K562 (cell line): ENCODE results near the gene OPRL1. TPM values are rescaled to one million over a fixed set of nuclear protein-coding genes. Genes with fewer than 3 reads are reported as not detected.

Experiments
- ATAC-seq: fragments of 200-7000 bp; cut with Tn5 transposase; 3 replicates; pipeline ENCODE4 v1.9.1; 2020; ENCODE audit warnings: moderate library complexity
- BruUV-seq: library from RNA; stranded (reverse); fragments of 400-500 nt; replicated peaks from 2 replicates; lab custom pipeline; 2021; lab: Mats Ljungman, UMichigan
- CTCF ChIA-PET: fragments of 300-600 bp; formaldehyde crosslinking; extraction: SDS; loops from one replicate; lab custom pipeline; 2021; ENCODE audit warnings: low intra/inter-chr PET ratio; lab: Yijun Ruan, JAX
- POLR2A ChIA-PET: fragments of 300-600, 350-650 bp; sonication (Branson Sonifier 250); formaldehyde crosslinking; extraction: SDS; loops from one replicate; lab custom pipeline; 2021; ENCODE audit warnings: antibody characterized with exemption, inconsistent platforms; lab: Yijun Ruan, JAX
- DNase-seq, 4 experiments: peaks; one replicate each; pipeline versions ENCODE4 v3.0.0 to v3.0.0-alpha.2; 2011 to 2018; ENCODE audit warnings: low spot score in 3 of 4, mixed read lengths in 3 of 4; ENCODE audit errors: extremely low read depth in 1 of 4
- FAIRE-seq: peaks from 2 replicates; lab custom pipeline; 2011; peaks lifted over from hg19 to GRCh38; lab: Jason Lieb, UNC
- H2AFZ ChIP-seq: 2 replicates; pipeline ENCODE4 v1.6.0; 2011; ENCODE audit warnings: low read depth, low read length, control low read depth, inconsistent platforms
- H3K27ac ChIP-seq: fragments of 200-600 bp; 3 replicates; pipeline ENCODE4 v1.8.0; 2011; ENCODE audit warnings: low read depth, mild to moderate bottlenecking, control low read depth, inconsistent platforms, low read length, moderate library complexity, mixed read lengths; ENCODE audit errors: extremely low read depth
- H3K27me3 ChIP-seq, 2 experiments: fragments of 300-600 bp in 1 of 2; 2 replicates in 1 of 2; 3 replicates in 1 of 2; pipeline versions ENCODE4 v1.6.0 to v1.8.0; 2011; ENCODE audit warnings: inconsistent platforms in 2 of 2, low read length in 2 of 2, mild to moderate bottlenecking in 1 of 2, mixed read lengths in 1 of 2, moderate library complexity in 1 of 2; ENCODE audit not compliant: control insufficient read depth in 2 of 2, insufficient read depth in 2 of 2
- H3K36me3 ChIP-seq: fragments of 300-600 bp; 3 replicates; pipeline ENCODE4 v1.8.0; 2011; ENCODE audit warnings: mild to moderate bottlenecking, low read length, inconsistent platforms; ENCODE audit not compliant: control insufficient read depth, insufficient read depth
- H3K4me1 ChIP-seq, 2 experiments: fragments of 200-600 bp in 1 of 2; replicated peaks in 1 of 2; 2 replicates in 1 of 2; 3 replicates in 1 of 2; pipeline versions ENCODE4 v1.5.1 to v1.8.0; 2011; ENCODE audit warnings: inconsistent platforms in 2 of 2, low read length in 2 of 2, mild to moderate bottlenecking in 1 of 2, mixed read lengths in 1 of 2, moderate library complexity in 1 of 2; ENCODE audit not compliant: control insufficient read depth in 2 of 2, insufficient read depth in 2 of 2
- H3K4me2 ChIP-seq: 2 replicates; pipeline ENCODE4 v1.6.1; 2011; ENCODE audit warnings: low read length, control low read depth, inconsistent platforms, mixed read lengths; ENCODE audit not compliant: insufficient read depth
- H3K4me3 ChIP-seq: fragments of 200-600 bp; sonication (generic), shearing (Covaris generic); 2 replicates; pipeline ENCODE4 v1.5.1; 2016; ENCODE audit warnings: control low read depth, inconsistent platforms
- H3K79me2 ChIP-seq: fragments of 200-600 bp; 3 replicates; pipeline ENCODE4 v1.8.0; 2011; ENCODE audit warnings: low read length, inconsistent platforms; ENCODE audit not compliant: control insufficient read depth, insufficient read depth
- H3K9ac ChIP-seq, 2 experiments: 2 replicates each; pipeline versions ENCODE4 v1.6.0 to v1.6.1; 2011; ENCODE audit warnings: low read depth in 2 of 2, low read length in 2 of 2, control low read depth in 1 of 2, inconsistent platforms in 1 of 2, mild to moderate bottlenecking in 1 of 2, mixed read lengths in 1 of 2; ENCODE audit not compliant: insufficient read depth in 1 of 2
- H3K9me1 ChIP-seq: one replicate; pipeline ENCODE4 v1.6.0; 2011; ENCODE audit warnings: inconsistent platforms, mild to moderate bottlenecking, low read length, moderate library complexity; ENCODE audit not compliant: control insufficient read depth, insufficient read depth
- H3K9me3 ChIP-seq: replicated peaks from 2 replicates; pipeline ENCODE4 v1.5.1; 2011; ENCODE audit warnings: low read depth, low read length, inconsistent platforms; ENCODE audit not compliant: control insufficient read depth, insufficient read depth
- H4K20me1 ChIP-seq: replicated peaks from 2 replicates; pipeline ENCODE4 v1.6.1; 2011; ENCODE audit warnings: low read length, inconsistent platforms, mixed read lengths; ENCODE audit not compliant: control insufficient read depth, insufficient read depth
- CREB1 ChIP-seq, 2 experiments: sonication (generic) in 1 of 2; formaldehyde crosslinking in 1 of 2; IDR thresholded peaks; 2 replicates each; pipeline versions ENCODE4 v1.6.1 to v1.8.0; 2012 to 2022; ENCODE audit warnings: inconsistent platforms in 1 of 2, mild to moderate bottlenecking in 1 of 2, missing genetic modification reagents in 1 of 2, moderate library complexity in 1 of 2
- KLF16 ChIP-seq: IDR thresholded peaks from 2 replicates; pipeline ENCODE4 v1.6.1; 2016; ENCODE audit warnings: antibody characterized with exemption
- POU5F1 ChIP-seq: fragments of 150-350 bp; IDR thresholded peaks from 2 replicates; pipeline ENCODE4 v1.6.1; 2014; ENCODE audit warnings: borderline replicate concordance, low read length, low read depth, mild to moderate bottlenecking; ENCODE audit not compliant: partially characterized antibody
- ZNF316 ChIP-seq: fragments of 450-650 bp; IDR thresholded peaks from 2 replicates; pipeline ENCODE4 v1.6.1; 2016
- ZZZ3 ChIP-seq: fragments of 450-650 bp; IDR thresholded peaks from 2 replicates; pipeline ENCODE4 v1.6.1; 2016; ENCODE audit warnings: antibody characterized with exemption, mild to moderate bottlenecking, moderate library complexity
- WGBS: fragments of 100-300 bp; shearing (Covaris generic); methylation state at CpG from one replicate; pipeline ENCODE4 v1.1.6; 2016; ENCODE audit warnings: low coverage, mixed read lengths; ENCODE audit not compliant: insufficient coverage; ENCODE audit errors: missing lambda C conversion rate; 5-methylcytosine and 5-hydroxymethylcytosine counted together
- in situ Hi-C: fragments of 300-500 bp; cut with MboI; formaldehyde crosslinking; loops from 4 replicates; pipeline ENCODE4 v1.15.0; 2018; ENCODE audit warnings: inconsistent platforms, mixed read lengths
- intact Hi-C: fragments of 100-400 bp; cut with micrococcal nuclease; formaldehyde crosslinking; loops from 2 replicates; pipeline ENCODE4 v1.14.2; 2022
- polyA plus RNA-seq, 8 experiments: library from polyadenylated mRNA; depleted of rRNA in 4 of 8; stranded (reverse) in 5 of 8; unstranded in 3 of 8; fragments of >200 nt; fragmentation: Nextera tagmentation in 2 of 8; fragmentation: Illumina TruSeq in 1 of 8; extraction: Ambion mirVana in 2 of 8; extraction: Trizol in 1 of 8; gene quantifications; 2 replicates each; pipeline versions ENCODE4 v1.2.1 to v1.2.3, GENCODE V29; 2011 to 2014; ENCODE audit warnings: inconsistent platforms in 1 of 8, missing spikeins in 1 of 8
- total RNA-seq, 7 experiments: library from RNA; depleted of rRNA in 6 of 7; stranded (reverse); fragments of >200 nt in 6 of 7; fragmentation: Illumina TruSeq in 2 of 7; extraction: Trizol in 2 of 7; gene quantifications; 2 replicates each; pipeline versions ENCODE4 v1.2.1 to v1.2.3, GENCODE V29; 2011 to 2021; ENCODE audit warnings: low replicate concordance in 1 of 7
- TF ChIP-seq, protein P1 (sequence below): fragments of 200-400 bp; formaldehyde crosslinking; IDR thresholded peaks from 2 replicates; pipeline ENCODE4 v1.6.1; 2017; ENCODE audit warnings: mild to moderate bottlenecking, low read depth, low read length, moderate library complexity
- TF ChIP-seq, protein P2 (sequence below): fragments of 250-450 bp; sonication (Bioruptor Pico); IDR thresholded peaks from 2 replicates; pipeline ENCODE4 v1.8.0; 2022; ENCODE audit warnings: inconsistent platforms
- TF ChIP-seq, protein P3 (sequence below): IDR thresholded peaks from 2 replicates; pipeline ENCODE4 v1.6.1; 2016; ENCODE audit warnings: missing genetic modification characterization, missing compliant biosample characterization

OPRL1 gene
- total and polyA plus RNA-seq, 9 of the 15 experiments (the other 6 are each of a cell fraction or from before 2014, with no cell fraction given) = 0.06 to 0.33 (median 0.11) TPM; not detected in 2

DNA sequence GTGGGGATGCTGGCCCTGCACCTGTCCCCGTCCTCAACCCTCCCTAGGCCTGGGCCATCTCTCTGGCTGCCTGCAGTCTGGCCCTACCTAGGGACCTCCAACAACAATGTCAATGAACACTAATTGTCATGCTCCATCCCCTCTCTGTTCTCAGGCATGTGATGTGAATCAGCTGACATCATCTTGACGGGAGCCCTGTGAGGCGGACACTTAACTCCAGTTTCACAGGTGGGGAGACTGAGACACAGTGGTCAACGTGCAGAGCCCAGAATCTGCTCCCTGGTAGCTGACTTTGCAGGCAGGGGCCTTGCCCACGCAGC is 17.6 kb upstream of the OPRL1 start (continued):
- TF ChIP-seq, protein P1, sequence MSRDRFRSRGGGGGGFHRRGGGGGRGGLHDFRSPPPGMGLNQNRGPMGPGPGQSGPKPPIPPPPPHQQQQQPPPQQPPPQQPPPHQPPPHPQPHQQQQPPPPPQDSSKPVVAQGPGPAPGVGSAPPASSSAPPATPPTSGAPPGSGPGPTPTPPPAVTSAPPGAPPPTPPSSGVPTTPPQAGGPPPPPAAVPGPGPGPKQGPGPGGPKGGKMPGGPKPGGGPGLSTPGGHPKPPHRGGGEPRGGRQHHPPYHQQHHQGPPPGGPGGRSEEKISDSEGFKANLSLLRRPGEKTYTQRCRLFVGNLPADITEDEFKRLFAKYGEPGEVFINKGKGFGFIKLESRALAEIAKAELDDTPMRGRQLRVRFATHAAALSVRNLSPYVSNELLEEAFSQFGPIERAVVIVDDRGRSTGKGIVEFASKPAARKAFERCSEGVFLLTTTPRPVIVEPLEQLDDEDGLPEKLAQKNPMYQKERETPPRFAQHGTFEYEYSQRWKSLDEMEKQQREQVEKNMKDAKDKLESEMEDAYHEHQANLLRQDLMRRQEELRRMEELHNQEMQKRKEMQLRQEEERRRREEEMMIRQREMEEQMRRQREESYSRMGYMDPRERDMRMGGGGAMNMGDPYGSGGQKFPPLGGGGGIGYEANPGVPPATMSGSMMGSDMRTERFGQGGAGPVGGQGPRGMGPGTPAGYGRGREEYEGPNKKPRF = no peak

DNA sequence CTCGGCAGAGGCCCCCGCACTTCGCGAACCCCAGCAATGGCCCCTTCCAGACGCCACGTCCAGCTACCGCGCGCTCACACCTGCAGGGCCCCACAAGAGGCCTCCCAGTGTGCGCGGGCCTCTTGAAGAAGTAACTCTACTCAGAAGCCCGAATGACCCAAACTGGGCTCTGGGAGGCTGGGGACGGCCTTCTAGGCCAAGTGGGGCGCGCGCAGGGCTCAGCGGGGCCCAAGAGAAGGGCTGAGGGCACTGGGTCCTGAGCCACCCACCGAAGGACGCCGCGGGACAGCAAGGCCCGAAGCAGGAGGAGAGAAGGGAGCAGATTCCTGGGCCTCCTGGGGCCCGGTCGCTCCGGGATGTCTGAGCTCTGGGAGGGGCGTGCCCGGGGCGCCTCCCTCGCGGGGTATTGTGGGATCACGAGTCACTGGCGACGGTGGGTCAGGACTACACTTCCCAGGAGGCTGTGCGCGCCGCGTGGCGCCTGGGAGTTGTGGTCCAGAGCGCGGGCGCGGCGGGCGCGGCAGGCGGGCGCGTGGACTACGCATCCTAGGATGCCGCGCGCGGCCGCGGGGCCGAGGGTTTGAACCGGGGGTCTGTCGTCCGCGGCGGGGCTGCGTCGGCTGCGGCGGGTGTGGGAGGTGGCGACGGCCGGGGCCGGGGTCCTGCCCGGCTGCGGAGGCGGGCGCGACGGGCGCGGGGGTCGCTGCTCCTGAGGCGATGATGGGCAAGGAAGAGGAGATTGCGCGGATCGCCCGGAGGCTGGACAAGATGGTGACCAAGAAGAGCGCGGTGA is 17.1 kb upstream of the OPRL1 start, which contains the start of gene TCEA2:
Gene TCEA2, plus strand, starts transcription at position 603 of the 793 bp plus-strand sequence. Its CDS starts 115 bp downstream, at position 718.
- peak within 1 kb of the TSS; percentile 55 for H3K27ac ChIP-seq
- H3K79me2 ChIP-seq = peaks cover 4% of the 10 kb centered on the region; the same call in 2 of the 3 replicates
- WGBS = 15% methylated on average over 47 of the region's 85 CpGs
- DNase-seq = peak; percentile 94 to 98 (median 96)
- in situ Hi-C loops (no loop called here), intact Hi-C loops (no loop called here)
- H3K4me3 ChIP-seq = peak within 1 kb of the TSS; percentile 97
- no peaks in the 10 kb centered on the region for H3K9me3 ChIP-seq
- H3K4me1 ChIP-seq = peaks cover 34 to 64% of the 10 kb centered on the region in 2 experiments
- H3K9me1 ChIP-seq = peaks cover 3% of the 10 kb centered on the region
- ATAC-seq = peak; percentile 96
- H4K20me1 ChIP-seq = no peaks in the 10 kb centered on the region
- POLR2A ChIA-PET = interaction anchor here (0.6 to 1.2 kb wide), 10 partner anchors 8 to 542 kb away, joined by 3 to 6 read pairs (median 4); partner anchors contain the start of genes LIME1, OPRL1 and PPDPF
- peak; percentile 96 for FAIRE-seq
- no peaks in the 10 kb centered on the region for H3K36me3 ChIP-seq
- peak within 1 kb of the TSS; percentile 80 for H3K4me2 ChIP-seq
- H2AFZ ChIP-seq = peak within 1 kb of the TSS; percentile 86
- TSS peak; percentile 84 for BruUV-seq
- H3K9ac ChIP-seq = peak within 1 kb of the TSS; percentile 72 to 91
- H3K27me3 ChIP-seq = no peaks in the 10 kb centered on the region
- CTCF ChIA-PET = interaction anchor here (0.6 kb wide), 1 partner anchor 44 kb away, joined by 4 read pairs; no protein-coding TSS in a partner anchor
- TF ChIP-seq KLF16 = no peak
- no peak for TF ChIP-seq ZZZ3
- TF ChIP-seq, protein P2, sequence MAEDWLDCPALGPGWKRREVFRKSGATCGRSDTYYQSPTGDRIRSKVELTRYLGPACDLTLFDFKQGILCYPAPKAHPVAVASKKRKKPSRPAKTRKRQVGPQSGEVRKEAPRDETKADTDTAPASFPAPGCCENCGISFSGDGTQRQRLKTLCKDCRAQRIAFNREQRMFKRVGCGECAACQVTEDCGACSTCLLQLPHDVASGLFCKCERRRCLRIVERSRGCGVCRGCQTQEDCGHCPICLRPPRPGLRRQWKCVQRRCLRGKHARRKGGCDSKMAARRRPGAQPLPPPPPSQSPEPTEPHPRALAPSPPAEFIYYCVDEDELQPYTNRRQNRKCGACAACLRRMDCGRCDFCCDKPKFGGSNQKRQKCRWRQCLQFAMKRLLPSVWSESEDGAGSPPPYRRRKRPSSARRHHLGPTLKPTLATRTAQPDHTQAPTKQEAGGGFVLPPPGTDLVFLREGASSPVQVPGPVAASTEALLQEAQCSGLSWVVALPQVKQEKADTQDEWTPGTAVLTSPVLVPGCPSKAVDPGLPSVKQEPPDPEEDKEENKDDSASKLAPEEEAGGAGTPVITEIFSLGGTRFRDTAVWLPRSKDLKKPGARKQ (CRISPR knock-in tag) = no peak; the same call in 1 of the 2 replicates
- peak; percentile 87 for TF ChIP-seq POU5F1
- TF ChIP-seq ZNF316 = no peak
- TF ChIP-seq, protein P3, sequence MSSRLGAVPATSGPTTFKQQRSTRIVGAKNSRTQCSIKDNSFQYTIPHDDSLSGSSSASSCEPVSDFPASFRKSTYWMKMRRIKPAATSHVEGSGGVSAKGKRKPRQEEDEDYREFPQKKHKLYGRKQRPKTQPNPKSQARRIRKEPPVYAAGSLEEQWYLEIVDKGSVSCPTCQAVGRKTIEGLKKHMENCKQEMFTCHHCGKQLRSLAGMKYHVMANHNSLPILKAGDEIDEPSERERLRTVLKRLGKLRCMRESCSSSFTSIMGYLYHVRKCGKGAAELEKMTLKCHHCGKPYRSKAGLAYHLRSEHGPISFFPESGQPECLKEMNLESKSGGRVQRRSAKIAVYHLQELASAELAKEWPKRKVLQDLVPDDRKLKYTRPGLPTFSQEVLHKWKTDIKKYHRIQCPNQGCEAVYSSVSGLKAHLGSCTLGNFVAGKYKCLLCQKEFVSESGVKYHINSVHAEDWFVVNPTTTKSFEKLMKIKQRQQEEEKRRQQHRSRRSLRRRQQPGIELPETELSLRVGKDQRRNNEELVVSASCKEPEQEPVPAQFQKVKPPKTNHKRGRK (tag) = no peak
- TF ChIP-seq CREB1 (IDR thresholded peaks at IDR 0.05) = peak; percentile 78
- peak; percentile 85 for TF ChIP-seq CREB1 (CRISPR knock-in tag; IDR thresholded peaks at IDR 0.05)
